Measurements from ENCODE around the gene PPARA. TPM values are rescaled to one million over a fixed set of nuclear protein-coding genes. Genes with fewer than 3 reads are reported as not detected.

Gene PPARA
- total and polyA plus RNA-seq, 2 experiments from 2014 or later = 4.7 to 12.6 TPM

DNA sequence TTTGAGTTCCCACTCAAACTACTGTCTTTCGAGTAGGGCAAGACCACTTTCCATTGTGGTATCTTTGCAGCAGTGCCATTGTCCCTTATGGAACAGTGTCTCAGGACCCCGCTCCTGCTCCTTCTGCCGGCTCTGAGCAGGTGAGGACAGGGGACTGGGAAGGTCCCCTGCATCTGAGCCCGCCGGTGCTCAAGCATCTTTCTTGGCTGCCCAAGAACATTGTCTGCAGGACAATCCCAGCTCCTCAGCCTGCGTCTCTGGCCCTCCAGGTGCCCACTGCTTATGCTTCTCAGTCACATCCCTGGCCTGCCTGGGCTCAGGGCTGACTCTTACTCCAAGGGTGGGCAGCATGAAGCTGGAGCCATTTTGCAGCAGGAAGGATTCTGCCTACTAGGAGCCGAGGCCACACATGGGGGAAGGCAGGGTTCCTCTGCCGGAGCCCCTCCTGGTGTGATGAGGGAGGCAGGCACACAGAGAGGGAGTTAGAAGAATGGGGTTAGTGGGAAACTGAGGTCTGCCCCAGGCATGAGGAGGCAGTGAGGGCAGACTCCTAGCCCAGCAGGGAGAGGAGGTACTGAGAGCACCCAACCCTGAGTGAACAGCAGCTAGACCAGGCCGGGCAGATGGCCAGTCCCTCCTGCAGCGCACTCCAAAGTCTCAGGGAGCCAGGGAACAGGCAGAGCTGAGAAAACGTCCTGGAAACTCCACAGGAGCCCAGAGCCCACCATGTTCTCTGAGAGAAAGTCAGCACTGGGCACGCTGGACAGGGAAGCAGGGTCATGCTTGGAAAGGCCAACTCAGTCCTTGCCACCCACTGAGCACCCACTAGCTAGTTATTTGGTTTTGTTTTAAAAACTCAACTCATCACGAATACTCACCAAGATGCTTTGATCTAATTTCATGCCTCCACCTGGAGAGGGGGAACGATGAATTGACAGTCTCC, 7.5 kb upstream of the PPARA start:
- peaks cover under 1% of the 10 kb centered on the region; the same call in 1 of the 2 replicates for H3K27me3 ChIP-seq (ENCODE audit: insufficient read depth)
- no peaks in the 10 kb centered on the region for H3K36me3 Mint-ChIP-seq (ENCODE audit: low read depth)
- H3K9me3 Mint-ChIP-seq = no peaks in the 10 kb centered on the region; the same call in 2 of the 3 replicates
- H3K27me3 Mint-ChIP-seq (ENCODE audit: insufficient read depth, low read depth, poor library complexity) = peaks cover 9% of the 10 kb centered on the region
- no peak overlapping the region; the same call in 1 of the 2 replicates for H2AFZ ChIP-seq
- H3K4me2 ChIP-seq = no peak overlapping the region
- H3K4me3 ChIP-seq = no peak overlapping the region
- ATAC-seq (no peak), DNase-seq (ENCODE audit: low spot score) (no peak)
- H3K9me2 ChIP-seq (ENCODE audit: insufficient read depth) = no peaks in the 10 kb centered on the region
- TF ChIP-seq JUNB (IDR thresholded peaks at IDR 0.05; ENCODE audit: unreplicated experiment) = no peak
- no peak for TF ChIP-seq EZH2 (IDR thresholded peaks at IDR 0.05; ENCODE audit: low read depth, unreplicated experiment)
- no peak for TF ChIP-seq CREB1 (CRISPR knock-in tag; IDR thresholded peaks at IDR 0.05; ENCODE audit: low read depth)
- TF ChIP-seq, protein P1, sequence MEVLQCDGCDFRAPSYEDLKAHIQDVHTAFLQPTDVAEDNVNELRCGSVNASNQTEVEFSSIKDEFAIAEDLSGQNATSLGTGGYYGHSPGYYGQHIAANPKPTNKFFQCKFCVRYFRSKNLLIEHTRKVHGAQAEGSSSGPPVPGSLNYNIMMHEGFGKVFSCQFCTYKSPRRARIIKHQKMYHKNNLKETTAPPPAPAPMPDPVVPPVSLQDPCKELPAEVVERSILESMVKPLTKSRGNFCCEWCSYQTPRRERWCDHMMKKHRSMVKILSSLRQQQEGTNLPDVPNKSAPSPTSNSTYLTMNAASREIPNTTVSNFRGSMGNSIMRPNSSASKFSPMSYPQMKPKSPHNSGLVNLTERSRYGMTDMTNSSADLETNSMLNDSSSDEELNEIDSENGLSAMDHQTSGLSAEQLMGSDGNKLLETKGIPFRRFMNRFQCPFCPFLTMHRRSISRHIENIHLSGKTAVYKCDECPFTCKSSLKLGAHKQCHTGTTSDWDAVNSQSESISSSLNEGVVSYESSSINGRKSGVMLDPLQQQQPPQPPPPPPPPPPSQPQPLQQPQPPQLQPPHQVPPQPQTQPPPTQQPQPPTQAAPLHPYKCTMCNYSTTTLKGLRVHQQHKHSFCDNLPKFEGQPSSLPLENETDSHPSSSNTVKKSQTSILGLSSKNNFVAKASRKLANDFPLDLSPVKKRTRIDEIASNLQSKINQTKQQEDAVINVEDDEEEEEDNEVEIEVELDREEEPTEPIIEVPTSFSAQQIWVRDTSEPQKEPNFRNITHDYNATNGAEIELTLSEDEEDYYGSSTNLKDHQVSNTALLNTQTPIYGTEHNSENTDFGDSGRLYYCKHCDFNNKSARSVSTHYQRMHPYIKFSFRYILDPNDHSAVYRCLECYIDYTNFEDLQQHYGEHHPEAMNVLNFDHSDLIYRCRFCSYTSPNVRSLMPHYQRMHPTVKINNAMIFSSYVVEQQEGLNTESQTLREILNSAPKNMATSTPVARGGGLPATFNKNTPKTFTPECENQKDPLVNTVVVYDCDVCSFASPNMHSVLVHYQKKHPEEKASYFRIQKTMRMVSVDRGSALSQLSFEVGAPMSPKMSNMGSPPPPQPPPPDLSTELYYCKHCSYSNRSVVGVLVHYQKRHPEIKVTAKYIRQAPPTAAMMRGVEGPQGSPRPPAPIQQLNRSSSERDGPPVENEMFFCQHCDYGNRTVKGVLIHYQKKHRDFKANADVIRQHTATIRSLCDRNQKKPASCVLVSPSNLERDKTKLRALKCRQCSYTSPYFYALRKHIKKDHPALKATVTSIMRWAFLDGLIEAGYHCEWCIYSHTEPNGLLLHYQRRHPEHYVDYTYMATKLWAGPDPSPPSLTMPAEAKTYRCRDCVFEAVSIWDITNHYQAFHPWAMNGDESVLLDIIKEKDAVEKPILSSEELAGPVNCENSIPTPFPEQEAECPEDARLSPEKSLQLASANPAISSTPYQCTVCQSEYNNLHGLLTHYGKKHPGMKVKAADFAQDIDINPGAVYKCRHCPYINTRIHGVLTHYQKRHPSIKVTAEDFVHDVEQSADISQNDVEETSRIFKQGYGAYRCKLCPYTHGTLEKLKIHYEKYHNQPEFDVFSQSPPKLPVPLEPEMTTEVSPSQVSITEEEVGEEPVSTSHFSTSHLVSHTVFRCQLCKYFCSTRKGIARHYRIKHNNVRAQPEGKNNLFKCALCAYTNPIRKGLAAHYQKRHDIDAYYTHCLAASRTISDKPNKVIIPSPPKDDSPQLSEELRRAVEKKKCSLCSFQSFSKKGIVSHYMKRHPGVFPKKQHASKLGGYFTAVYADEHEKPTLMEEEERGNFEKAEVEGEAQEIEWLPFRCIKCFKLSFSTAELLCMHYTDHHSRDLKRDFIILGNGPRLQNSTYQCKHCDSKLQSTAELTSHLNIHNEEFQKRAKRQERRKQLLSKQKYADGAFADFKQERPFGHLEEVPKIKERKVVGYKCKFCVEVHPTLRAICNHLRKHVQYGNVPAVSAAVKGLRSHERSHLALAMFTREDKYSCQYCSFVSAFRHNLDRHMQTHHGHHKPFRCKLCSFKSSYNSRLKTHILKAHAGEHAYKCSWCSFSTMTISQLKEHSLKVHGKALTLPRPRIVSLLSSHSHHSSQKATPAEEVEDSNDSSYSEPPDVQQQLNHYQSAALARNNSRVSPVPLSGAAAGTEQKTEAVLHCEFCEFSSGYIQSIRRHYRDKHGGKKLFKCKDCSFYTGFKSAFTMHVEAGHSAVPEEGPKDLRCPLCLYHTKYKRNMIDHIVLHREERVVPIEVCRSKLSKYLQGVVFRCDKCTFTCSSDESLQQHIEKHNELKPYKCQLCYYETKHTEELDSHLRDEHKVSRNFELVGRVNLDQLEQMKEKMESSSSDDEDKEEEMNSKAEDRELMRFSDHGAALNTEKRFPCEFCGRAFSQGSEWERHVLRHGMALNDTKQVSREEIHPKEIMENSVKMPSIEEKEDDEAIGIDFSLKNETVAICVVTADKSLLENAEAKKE (CRISPR knock-in tag; IDR thresholded peaks at IDR 0.05) = no peak
- no peak for TF ChIP-seq STAT1 (IDR thresholded peaks at IDR 0.05; ENCODE audit: unreplicated experiment)
- TF ChIP-seq NANOG (IDR thresholded peaks at IDR 0.05; ENCODE audit: borderline replicate concordance) = no peak
- no peak for TF ChIP-seq ETS1 (IDR thresholded peaks at IDR 0.05)
- no peak for TF ChIP-seq CTCF (conservative IDR thresholded peaks at IDR 0.05; ENCODE audit: low read depth in 2 of 2)
- TF ChIP-seq EZH2phosphoT487 (IDR thresholded peaks at IDR 0.05; ENCODE audit: unreplicated experiment) = no peak
- TF ChIP-seq REST (IDR thresholded peaks at IDR 0.05; ENCODE audit: unreplicated experiment) = no peak
- no peak for TF ChIP-seq ZNF114 (CRISPR knock-in tag; IDR thresholded peaks at IDR 0.05)
- TF ChIP-seq POLR2AphosphoS5 (IDR thresholded peaks at IDR 0.05; ENCODE audit: low read depth) = no peak
- no peak for TF ChIP-seq ZNF331 (CRISPR knock-in tag; IDR thresholded peaks at IDR 0.05; ENCODE audit: low read depth)
- H3K27ac ChIP-seq (ENCODE audit: low read depth) = no peak overlapping the region
- H3K79me2 ChIP-seq (replicated peaks; ENCODE audit: insufficient read depth) = no peaks in the 10 kb centered on the region
- no peaks in the 10 kb centered on the region; the same call in 2 of the 3 replicates for H3K4me1 Mint-ChIP-seq
- no peaks in the 10 kb centered on the region for H4K20me1 ChIP-seq (replicated peaks; ENCODE audit: insufficient read depth)
- H3F3A ChIP-seq (replicated peaks; ENCODE audit: low read depth) = no peaks in the 10 kb centered on the region
- H3K4me3 Mint-ChIP-seq = no peak overlapping the region
- H3K36me3 ChIP-seq (ENCODE audit: insufficient read depth) = no peaks in the 10 kb centered on the region
- no peak overlapping the region for H3K27ac Mint-ChIP-seq
- H3K4me1 ChIP-seq (ENCODE audit: insufficient read depth) = no peaks in the 10 kb centered on the region

Measured in GM23338 (cell line).